Body of pancreas (tissue), 4 donors: ENCODE measurements around the gene ZP4. TPM values are rescaled to one million over a fixed set of nuclear protein-coding genes. Genes with fewer than 3 reads are reported as not detected.

Experiments
- ATAC-seq: fragments of 150-250 bp; one replicate; pipeline ENCODE4 v1.9.1; 2016
- DNase-seq, 4 donors: peaks; one replicate each; pipeline ENCODE4 v3.0.0-alpha.2; 2019
- H3K27ac ChIP-seq, 4 donors: fragments of 200-600 bp; sonication (generic); 1 replicate in 3 of 4; 2 replicates in 1 of 4; pipeline versions ENCODE4 v1.5.1 to v1.6.1; 2016 to 2019; ENCODE audit warnings: mild to moderate bottlenecking in 1 of 4, mixed read lengths in 1 of 4, moderate library complexity in 1 of 4
- H3K27me3 ChIP-seq, 2 donors: fragments of 200-600 bp; sonication (generic); one replicate each; pipeline ENCODE4 v1.6.0; 2016; ENCODE audit warnings: mild to moderate bottlenecking in 1 of 2
- H3K36me3 ChIP-seq, 2 donors: fragments of 200-600 bp; sonication (generic); replicated peaks in 1 of 2; 2 replicates each; pipeline ENCODE4 v1.5.1; 2016; ENCODE audit warnings: low read depth in 2 of 2; ENCODE audit not compliant: insufficient read depth in 1 of 2
- H3K4me1 ChIP-seq: fragments of 200-600 bp; sonication (generic); one replicate; pipeline ENCODE4 v1.6.0; 2016
- H3K4me3 ChIP-seq, 2 donors: fragments of 200-600 bp; sonication (generic); 1 replicate in 1 of 2; 2 replicates in 1 of 2; pipeline ENCODE4 v1.5.1; 2016 to 2019
- H3K9me3 ChIP-seq, 3 donors: fragments of 200-600 bp; sonication (generic); 1 replicate in 2 of 3; 2 replicates in 1 of 3; pipeline ENCODE4 v1.5.1; 2016
- CTCF ChIP-seq, 7 experiments: fragments of 450-650 bp in 4 of 7; fragments of 200-600 bp in 3 of 7; sonication (generic) in 3 of 7; IDR thresholded peaks; one replicate each; pipeline ENCODE4 v1.5.1; 2016 to 2019; ENCODE audit warnings: antibody characterized with exemption in 7 of 7
- POLR2A ChIP-seq, 3 donors: fragments of 450-650 bp; IDR thresholded peaks; one replicate each; pipeline ENCODE4 v1.6.1; 2016; ENCODE audit warnings: antibody characterized with exemption in 3 of 3, mild to moderate bottlenecking in 2 of 3
- WGBS, 2 donors: methylation state at CpG; one replicate each; pipeline ENCODE4 v1.1.5; 2017; 5-methylcytosine and 5-hydroxymethylcytosine counted together
- intact Hi-C: fragments of 100-400 bp; cut with DNase I; formaldehyde crosslinking; loops from one replicate; pipeline ENCODE4 v1.15.1; 2023
- total RNA-seq, 2 donors: library from RNA; depleted of rRNA; stranded (reverse); fragments of >200 nt; gene quantifications; one replicate each; pipeline ENCODE4 v1.1.0, GENCODE V29; 2016

The ZP4 gene
- total RNA-seq, 2 donors from 2014 or later, result not detected

GRCh38 chr1:237877631-237878030 is 13.1 kb downstream of the ZP4 start:
- Histone ChIP-seq H3K36me3 (no peaks in the 10 kb centered on the region), H3K4me3 (no peak overlapping the region), H3K27me3 (no peaks in the 10 kb centered on the region), H3K9me3 (no peaks in the 10 kb centered on the region), H3K4me1 (no peaks in the 10 kb centered on the region), H3K27ac (no peak overlapping the region)
- no peak for ATAC-seq
- no peak for DNase-seq
- intact Hi-C loops, result no loop called here
- WGBS, 2 donors, result 15 to 25% methylated on average over 4 of the region's 4 CpGs
- TF ChIP-seq CTCF (IDR thresholded peaks at IDR 0.05), result no peak
- TF ChIP-seq POLR2A (IDR thresholded peaks at IDR 0.05), result no peak

GRCh38 chr1:237875291-237875690 is 15.4 kb downstream of the ZP4 start:
- Histone ChIP-seq H3K27me3 (no peaks in the 10 kb centered on the region), H3K4me3 (no peak overlapping the region), H3K4me1 (no peaks in the 10 kb centered on the region), H3K36me3 (no peaks in the 10 kb centered on the region), H3K27ac (no peak overlapping the region), H3K9me3 (no peaks in the 10 kb centered on the region)
- 82 to 85% methylated on average over 8 of the region's 8 CpGs for WGBS, 2 donors
- intact Hi-C loops, result no loop called here
- no peak for ATAC-seq
- DNase-seq, result no peak
- TF ChIP-seq POLR2A (IDR thresholded peaks at IDR 0.05) (no peak), CTCF (IDR thresholded peaks at IDR 0.05) (no peak)

- Histone ChIP-seq H3K36me3 (no peaks in the 10 kb centered on the region), H3K4me3 (no peak overlapping the region), H3K9me3 (no peaks in the 10 kb centered on the region), H3K27ac (no peak overlapping the region), H3K27me3 (no peaks in the 10 kb centered on the region), H3K4me1 (peaks cover 4% of the 10 kb centered on the region)
- no peak for DNase-seq
- WGBS, 2 donors, result 74% methylated on average over 4 of the region's 4 CpGs
- no peak for TF ChIP-seq POLR2A (IDR thresholded peaks at IDR 0.05)
- no peak for TF ChIP-seq CTCF (IDR thresholded peaks at IDR 0.05)
- intact Hi-C loops, result no loop called here
- ATAC-seq, result no peak
These were observed 17.1 kb downstream of the ZP4 start for GRCh38 chr1:237873487-237874211.

GRCh38 chr1:237868817-237869600 is 21.7 kb downstream of the ZP4 start:
- TF ChIP-seq POLR2A (IDR thresholded peaks at IDR 0.05) (no peak), CTCF (IDR thresholded peaks at IDR 0.05) (no peak)
- H3K27ac ChIP-seq, result peak overlapping the region in 1 of 4 donors; percentile 19
- H3K36me3 ChIP-seq, result no peaks in the 10 kb centered on the region
- intact Hi-C loops, result no loop called here
- ATAC-seq (peak; percentile 73), DNase-seq (no peak)
- peaks cover 13% of the 10 kb centered on the region for H3K4me1 ChIP-seq
- no peak overlapping the region for H3K4me3 ChIP-seq
- no peaks in the 10 kb centered on the region for H3K9me3 ChIP-seq
- 43 to 44% methylated on average over 4 of the region's 4 CpGs for WGBS, 2 donors
- no peaks in the 10 kb centered on the region for H3K27me3 ChIP-seq
